K562 (cell line): ENCODE measurements around the gene PAF1. TPM values are rescaled to one million over a fixed set of nuclear protein-coding genes. Genes with fewer than 3 reads are reported as not detected.

Experiments
- CREM ChIP-seq: IDR thresholded peaks from 2 replicates; pipeline ENCODE4 v1.6.1; 2014; ENCODE audit warnings: antibody characterized with exemption, low read depth
- EP400 ChIP-seq: fragments of 450-650 bp; IDR thresholded peaks from 2 replicates; pipeline ENCODE4 v1.6.1; 2017; ENCODE audit warnings: antibody characterized with exemption, mild to moderate bottlenecking, moderate library complexity
- KAT2B ChIP-seq: IDR thresholded peaks from one replicate; pipeline ENCODE4 v1.6.1; 2012; ENCODE audit warnings: low read depth, mild to moderate bottlenecking, control low read depth, inconsistent platforms, low read length, moderate library complexity
- KAT7 ChIP-seq: sonication (generic); formaldehyde crosslinking; IDR thresholded peaks from 2 replicates; pipeline ENCODE4 v1.8.0; 2022; ENCODE audit warnings: missing genetic modification reagents, mild to moderate bottlenecking, borderline replicate concordance
- NFIC ChIP-seq: fragments of 450-650 bp; IDR thresholded peaks from 2 replicates; pipeline ENCODE4 v1.6.1; 2017; ENCODE audit warnings: mild to moderate bottlenecking, inconsistent platforms
- RFX1 ChIP-seq: fragments of 450-650 bp; IDR thresholded peaks from 2 replicates; pipeline ENCODE4 v1.6.1; 2016; ENCODE audit warnings: mild to moderate bottlenecking, moderate library complexity
- SIN3A ChIP-seq, 2 experiments: fragments of 150-350 bp in 1 of 2; IDR thresholded peaks; 2 replicates each; pipeline ENCODE4 v1.6.1; 2011 to 2016; ENCODE audit warnings: borderline replicate concordance in 2 of 2, low read depth in 2 of 2, low read length in 2 of 2, mild to moderate bottlenecking in 2 of 2, moderate library complexity in 2 of 2; ENCODE audit not compliant: control insufficient read depth in 1 of 2
- polyA plus RNA-seq, 8 experiments: library from polyadenylated mRNA; depleted of rRNA in 4 of 8; stranded (reverse) in 5 of 8; unstranded in 3 of 8; fragments of >200 nt; fragmentation: Nextera tagmentation in 2 of 8; fragmentation: Illumina TruSeq in 1 of 8; extraction: Ambion mirVana in 2 of 8; extraction: Trizol in 1 of 8; gene quantifications; 2 replicates each; pipeline versions ENCODE4 v1.2.1 to v1.2.3, GENCODE V29; 2011 to 2014; ENCODE audit warnings: inconsistent platforms in 1 of 8, missing spikeins in 1 of 8
- total RNA-seq, 7 experiments: library from RNA; depleted of rRNA in 6 of 7; stranded (reverse); fragments of >200 nt in 6 of 7; fragmentation: Illumina TruSeq in 2 of 7; extraction: Trizol in 2 of 7; gene quantifications; 2 replicates each; pipeline versions ENCODE4 v1.2.1 to v1.2.3, GENCODE V29; 2011 to 2021; ENCODE audit warnings: low replicate concordance in 1 of 7
- TF ChIP-seq, protein P1 (sequence below): fragments of 450-650 bp; IDR thresholded peaks from 2 replicates; pipeline ENCODE4 v1.6.1; 2016; ENCODE audit warnings: mild to moderate bottlenecking, moderate library complexity
- TF ChIP-seq, protein P2 (sequence below): sonication (generic); formaldehyde crosslinking; IDR thresholded peaks from 2 replicates; pipeline ENCODE4 v1.9.0; 2022; ENCODE audit warnings: mild to moderate bottlenecking, missing genetic modification reagents
- TF ChIP-seq, protein P3 (sequence below): fragments of 200-400 bp; formaldehyde crosslinking; IDR thresholded peaks from 2 replicates; pipeline ENCODE4 v1.6.1; 2017; ENCODE audit warnings: mild to moderate bottlenecking, low read depth, low read length, moderate library complexity
- TF ChIP-seq, protein P4 (sequence below): sonication (generic); formaldehyde crosslinking; IDR thresholded peaks from 2 replicates; pipeline ENCODE4 v1.5.0; 2020; ENCODE audit warnings: missing genetic modification reagents
- TF ChIP-seq, protein P5 (sequence below): fragments of 450-650 bp; formaldehyde crosslinking; IDR thresholded peaks from 2 replicates; pipeline ENCODE4 v1.4.0; 2020; ENCODE audit warnings: mild to moderate bottlenecking, moderate library complexity

Gene PAF1
- total and polyA plus RNA-seq, 9 of the 15 experiments (the other 6 are each of a cell fraction or from before 2014, with no cell fraction given): 1.5 to 45.0 (median 33.8) TPM

DNA sequence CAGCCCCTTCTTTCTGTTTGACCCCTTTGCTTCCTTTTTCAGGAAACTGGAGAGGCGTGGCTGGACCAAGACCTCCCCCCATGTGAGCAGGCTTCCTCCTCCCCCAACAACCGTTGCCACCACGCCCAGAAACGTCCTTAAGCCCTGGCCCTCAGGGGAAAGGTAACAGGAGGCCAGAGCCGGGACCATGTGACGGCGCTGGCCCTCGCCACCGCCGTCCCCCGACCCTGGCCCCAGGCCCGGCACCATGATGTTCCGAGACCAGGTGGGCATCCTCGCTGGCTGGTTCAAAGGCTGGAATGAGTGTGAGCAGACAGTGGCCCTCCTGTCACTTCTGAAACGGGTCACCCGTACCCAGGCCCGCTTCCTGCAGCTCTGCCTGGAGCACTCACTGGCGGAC lies 34.3 kb downstream of the PAF1 start (continued):
- TF ChIP-seq, protein P1, sequence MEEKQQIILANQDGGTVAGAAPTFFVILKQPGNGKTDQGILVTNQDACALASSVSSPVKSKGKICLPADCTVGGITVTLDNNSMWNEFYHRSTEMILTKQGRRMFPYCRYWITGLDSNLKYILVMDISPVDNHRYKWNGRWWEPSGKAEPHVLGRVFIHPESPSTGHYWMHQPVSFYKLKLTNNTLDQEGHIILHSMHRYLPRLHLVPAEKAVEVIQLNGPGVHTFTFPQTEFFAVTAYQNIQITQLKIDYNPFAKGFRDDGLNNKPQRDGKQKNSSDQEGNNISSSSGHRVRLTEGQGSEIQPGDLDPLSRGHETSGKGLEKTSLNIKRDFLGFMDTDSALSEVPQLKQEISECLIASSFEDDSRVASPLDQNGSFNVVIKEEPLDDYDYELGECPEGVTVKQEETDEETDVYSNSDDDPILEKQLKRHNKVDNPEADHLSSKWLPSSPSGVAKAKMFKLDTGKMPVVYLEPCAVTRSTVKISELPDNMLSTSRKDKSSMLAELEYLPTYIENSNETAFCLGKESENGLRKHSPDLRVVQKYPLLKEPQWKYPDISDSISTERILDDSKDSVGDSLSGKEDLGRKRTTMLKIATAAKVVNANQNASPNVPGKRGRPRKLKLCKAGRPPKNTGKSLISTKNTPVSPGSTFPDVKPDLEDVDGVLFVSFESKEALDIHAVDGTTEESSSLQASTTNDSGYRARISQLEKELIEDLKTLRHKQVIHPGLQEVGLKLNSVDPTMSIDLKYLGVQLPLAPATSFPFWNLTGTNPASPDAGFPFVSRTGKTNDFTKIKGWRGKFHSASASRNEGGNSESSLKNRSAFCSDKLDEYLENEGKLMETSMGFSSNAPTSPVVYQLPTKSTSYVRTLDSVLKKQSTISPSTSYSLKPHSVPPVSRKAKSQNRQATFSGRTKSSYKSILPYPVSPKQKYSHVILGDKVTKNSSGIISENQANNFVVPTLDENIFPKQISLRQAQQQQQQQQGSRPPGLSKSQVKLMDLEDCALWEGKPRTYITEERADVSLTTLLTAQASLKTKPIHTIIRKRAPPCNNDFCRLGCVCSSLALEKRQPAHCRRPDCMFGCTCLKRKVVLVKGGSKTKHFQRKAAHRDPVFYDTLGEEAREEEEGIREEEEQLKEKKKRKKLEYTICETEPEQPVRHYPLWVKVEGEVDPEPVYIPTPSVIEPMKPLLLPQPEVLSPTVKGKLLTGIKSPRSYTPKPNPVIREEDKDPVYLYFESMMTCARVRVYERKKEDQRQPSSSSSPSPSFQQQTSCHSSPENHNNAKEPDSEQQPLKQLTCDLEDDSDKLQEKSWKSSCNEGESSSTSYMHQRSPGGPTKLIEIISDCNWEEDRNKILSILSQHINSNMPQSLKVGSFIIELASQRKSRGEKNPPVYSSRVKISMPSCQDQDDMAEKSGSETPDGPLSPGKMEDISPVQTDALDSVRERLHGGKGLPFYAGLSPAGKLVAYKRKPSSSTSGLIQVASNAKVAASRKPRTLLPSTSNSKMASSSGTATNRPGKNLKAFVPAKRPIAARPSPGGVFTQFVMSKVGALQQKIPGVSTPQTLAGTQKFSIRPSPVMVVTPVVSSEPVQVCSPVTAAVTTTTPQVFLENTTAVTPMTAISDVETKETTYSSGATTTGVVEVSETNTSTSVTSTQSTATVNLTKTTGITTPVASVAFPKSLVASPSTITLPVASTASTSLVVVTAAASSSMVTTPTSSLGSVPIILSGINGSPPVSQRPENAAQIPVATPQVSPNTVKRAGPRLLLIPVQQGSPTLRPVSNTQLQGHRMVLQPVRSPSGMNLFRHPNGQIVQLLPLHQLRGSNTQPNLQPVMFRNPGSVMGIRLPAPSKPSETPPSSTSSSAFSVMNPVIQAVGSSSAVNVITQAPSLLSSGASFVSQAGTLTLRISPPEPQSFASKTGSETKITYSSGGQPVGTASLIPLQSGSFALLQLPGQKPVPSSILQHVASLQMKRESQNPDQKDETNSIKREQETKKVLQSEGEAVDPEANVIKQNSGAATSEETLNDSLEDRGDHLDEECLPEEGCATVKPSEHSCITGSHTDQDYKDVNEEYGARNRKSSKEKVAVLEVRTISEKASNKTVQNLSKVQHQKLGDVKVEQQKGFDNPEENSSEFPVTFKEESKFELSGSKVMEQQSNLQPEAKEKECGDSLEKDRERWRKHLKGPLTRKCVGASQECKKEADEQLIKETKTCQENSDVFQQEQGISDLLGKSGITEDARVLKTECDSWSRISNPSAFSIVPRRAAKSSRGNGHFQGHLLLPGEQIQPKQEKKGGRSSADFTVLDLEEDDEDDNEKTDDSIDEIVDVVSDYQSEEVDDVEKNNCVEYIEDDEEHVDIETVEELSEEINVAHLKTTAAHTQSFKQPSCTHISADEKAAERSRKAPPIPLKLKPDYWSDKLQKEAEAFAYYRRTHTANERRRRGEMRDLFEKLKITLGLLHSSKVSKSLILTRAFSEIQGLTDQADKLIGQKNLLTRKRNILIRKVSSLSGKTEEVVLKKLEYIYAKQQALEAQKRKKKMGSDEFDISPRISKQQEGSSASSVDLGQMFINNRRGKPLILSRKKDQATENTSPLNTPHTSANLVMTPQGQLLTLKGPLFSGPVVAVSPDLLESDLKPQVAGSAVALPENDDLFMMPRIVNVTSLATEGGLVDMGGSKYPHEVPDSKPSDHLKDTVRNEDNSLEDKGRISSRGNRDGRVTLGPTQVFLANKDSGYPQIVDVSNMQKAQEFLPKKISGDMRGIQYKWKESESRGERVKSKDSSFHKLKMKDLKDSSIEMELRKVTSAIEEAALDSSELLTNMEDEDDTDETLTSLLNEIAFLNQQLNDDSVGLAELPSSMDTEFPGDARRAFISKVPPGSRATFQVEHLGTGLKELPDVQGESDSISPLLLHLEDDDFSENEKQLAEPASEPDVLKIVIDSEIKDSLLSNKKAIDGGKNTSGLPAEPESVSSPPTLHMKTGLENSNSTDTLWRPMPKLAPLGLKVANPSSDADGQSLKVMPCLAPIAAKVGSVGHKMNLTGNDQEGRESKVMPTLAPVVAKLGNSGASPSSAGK: peak; percentile 64; the same call in 1 of the 2 replicates
- TF ChIP-seq, protein P2, sequence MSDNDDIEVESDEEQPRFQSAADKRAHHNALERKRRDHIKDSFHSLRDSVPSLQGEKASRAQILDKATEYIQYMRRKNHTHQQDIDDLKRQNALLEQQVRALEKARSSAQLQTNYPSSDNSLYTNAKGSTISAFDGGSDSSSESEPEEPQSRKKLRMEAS (CRISPR knock-in tag): no peak
- TF ChIP-seq EP400: peak; percentile 28; the same call in 1 of the 2 replicates
- TF ChIP-seq NFIC: no peak
- peak; percentile 73 for TF ChIP-seq RFX1
- TF ChIP-seq KAT2B: no peak
- TF ChIP-seq, protein P3, sequence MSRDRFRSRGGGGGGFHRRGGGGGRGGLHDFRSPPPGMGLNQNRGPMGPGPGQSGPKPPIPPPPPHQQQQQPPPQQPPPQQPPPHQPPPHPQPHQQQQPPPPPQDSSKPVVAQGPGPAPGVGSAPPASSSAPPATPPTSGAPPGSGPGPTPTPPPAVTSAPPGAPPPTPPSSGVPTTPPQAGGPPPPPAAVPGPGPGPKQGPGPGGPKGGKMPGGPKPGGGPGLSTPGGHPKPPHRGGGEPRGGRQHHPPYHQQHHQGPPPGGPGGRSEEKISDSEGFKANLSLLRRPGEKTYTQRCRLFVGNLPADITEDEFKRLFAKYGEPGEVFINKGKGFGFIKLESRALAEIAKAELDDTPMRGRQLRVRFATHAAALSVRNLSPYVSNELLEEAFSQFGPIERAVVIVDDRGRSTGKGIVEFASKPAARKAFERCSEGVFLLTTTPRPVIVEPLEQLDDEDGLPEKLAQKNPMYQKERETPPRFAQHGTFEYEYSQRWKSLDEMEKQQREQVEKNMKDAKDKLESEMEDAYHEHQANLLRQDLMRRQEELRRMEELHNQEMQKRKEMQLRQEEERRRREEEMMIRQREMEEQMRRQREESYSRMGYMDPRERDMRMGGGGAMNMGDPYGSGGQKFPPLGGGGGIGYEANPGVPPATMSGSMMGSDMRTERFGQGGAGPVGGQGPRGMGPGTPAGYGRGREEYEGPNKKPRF: no peak
- TF ChIP-seq SIN3A (IDR thresholded peaks at IDR 0.05; ENCODE audit: borderline replicate concordance in 2 of 2, control insufficient read depth in 1 of 2, low read depth in 2 of 2, low read length in 2 of 2): peak; percentile 67 to 79; a peak in 2 of 4 replicates
- TF ChIP-seq, protein P4, sequence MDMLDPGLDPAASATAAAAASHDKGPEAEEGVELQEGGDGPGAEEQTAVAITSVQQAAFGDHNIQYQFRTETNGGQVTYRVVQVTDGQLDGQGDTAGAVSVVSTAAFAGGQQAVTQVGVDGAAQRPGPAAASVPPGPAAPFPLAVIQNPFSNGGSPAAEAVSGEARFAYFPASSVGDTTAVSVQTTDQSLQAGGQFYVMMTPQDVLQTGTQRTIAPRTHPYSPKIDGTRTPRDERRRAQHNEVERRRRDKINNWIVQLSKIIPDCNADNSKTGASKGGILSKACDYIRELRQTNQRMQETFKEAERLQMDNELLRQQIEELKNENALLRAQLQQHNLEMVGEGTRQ (CRISPR knock-in tag): peak; percentile 54; the same call in 1 of the 2 replicates
- 0 out of 2 replicates have a peak, but pooled peaks have one; percentile 19 for TF ChIP-seq CREM
- TF ChIP-seq KAT7 (CRISPR knock-in tag): no peak
- TF ChIP-seq, protein P5, sequence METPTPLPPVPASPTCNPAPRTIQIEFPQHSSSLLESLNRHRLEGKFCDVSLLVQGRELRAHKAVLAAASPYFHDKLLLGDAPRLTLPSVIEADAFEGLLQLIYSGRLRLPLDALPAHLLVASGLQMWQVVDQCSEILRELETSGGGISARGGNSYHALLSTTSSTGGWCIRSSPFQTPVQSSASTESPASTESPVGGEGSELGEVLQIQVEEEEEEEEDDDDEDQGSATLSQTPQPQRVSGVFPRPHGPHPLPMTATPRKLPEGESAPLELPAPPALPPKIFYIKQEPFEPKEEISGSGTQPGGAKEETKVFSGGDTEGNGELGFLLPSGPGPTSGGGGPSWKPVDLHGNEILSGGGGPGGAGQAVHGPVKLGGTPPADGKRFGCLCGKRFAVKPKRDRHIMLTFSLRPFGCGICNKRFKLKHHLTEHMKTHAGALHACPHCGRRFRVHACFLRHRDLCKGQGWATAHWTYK (CRISPR knock-in tag): no peak
